Measurements from ENCODE around the gene GOLGA8J.

- TF ChIP-seq POLR2AphosphoS5 (IDR thresholded peaks at IDR 0.05; ENCODE audit: low read depth) (no peak), CTCF (conservative IDR thresholded peaks at IDR 0.05; ENCODE audit: low read depth in 2 of 2) (no peak), EZH2 (IDR thresholded peaks at IDR 0.05; ENCODE audit: low read depth, unreplicated experiment) (no peak), EZH2phosphoT487 (IDR thresholded peaks at IDR 0.05; ENCODE audit: unreplicated experiment) (no peak), ETS1 (IDR thresholded peaks at IDR 0.05) (no peak), ZNF331 (CRISPR knock-in tag; IDR thresholded peaks at IDR 0.05; ENCODE audit: low read depth) (no peak), REST (IDR thresholded peaks at IDR 0.05; ENCODE audit: unreplicated experiment) (no peak), ZNF114 (CRISPR knock-in tag; IDR thresholded peaks at IDR 0.05) (no peak), CREB1 (CRISPR knock-in tag; IDR thresholded peaks at IDR 0.05; ENCODE audit: low read depth) (no peak), JUNB (IDR thresholded peaks at IDR 0.05; ENCODE audit: unreplicated experiment) (no peak)
Observed at GRCh38 chr15:30059771-30060170, 23.0 kb upstream of the GOLGA8J start.
